HepG2 (cell line): Measurements from ENCODE around the gene MAPK13. TPM values are rescaled to one million over a fixed set of nuclear protein-coding genes. Genes with fewer than 3 reads are reported as not detected.

ENCODE experiments used
- EP300 ChIP-seq, 3 experiments: sonication (generic) in 1 of 3; formaldehyde crosslinking in 1 of 3; IDR thresholded peaks; 2 replicates each; pipeline versions ENCODE4 v1.5.1 to v1.6.1; 2011 to 2020; ENCODE audit warnings: low read depth in 2 of 3, low read length in 2 of 3, borderline replicate concordance in 1 of 3, improper control_type of control experiment in 1 of 3, mild to moderate bottlenecking in 1 of 3, missing genetic modification reagents in 1 of 3, moderate library complexity in 1 of 3
- JUN ChIP-seq: sonication (generic); formaldehyde crosslinking; IDR thresholded peaks from 2 replicates; pipeline ENCODE4 v1.4.0; 2020; ENCODE audit warnings: mild to moderate bottlenecking, missing genetic modification reagents
- MTF2 ChIP-seq: sonication (generic); formaldehyde crosslinking; IDR thresholded peaks from 2 replicates; pipeline ENCODE4 v1.5.0; 2020; ENCODE audit warnings: missing genetic modification reagents, borderline replicate concordance
- NBN ChIP-seq: fragments of 450-650 bp; conservative IDR thresholded peaks from 2 replicates; pipeline ENCODE4 v1.6.1; 2017
- NCOA2 ChIP-seq: sonication (generic); formaldehyde crosslinking; IDR thresholded peaks from 2 replicates; pipeline ENCODE4 v1.8.0; 2022; ENCODE audit warnings: inconsistent platforms
- PAWR ChIP-seq: sonication (generic); formaldehyde crosslinking; IDR thresholded peaks from 2 replicates; pipeline ENCODE4 v1.4.0; 2020; ENCODE audit warnings: missing genetic modification reagents, mild to moderate bottlenecking, borderline replicate concordance
- PRPF4 ChIP-seq: fragments of 200-400 bp; formaldehyde crosslinking; IDR thresholded peaks from 2 replicates; pipeline ENCODE4 v1.6.1; 2016; ENCODE audit warnings: low read length, low read depth; ENCODE audit not compliant: poor library complexity, severe bottlenecking
- SOX5 ChIP-seq: IDR thresholded peaks from 2 replicates; pipeline ENCODE4 v1.6.1; 2016; ENCODE audit warnings: borderline replicate concordance
- TCF12 ChIP-seq, 2 experiments: fragments of 450-650 bp in 1 of 2; sonication (generic) in 1 of 2; formaldehyde crosslinking in 1 of 2; IDR thresholded peaks; 2 replicates each; pipeline versions ENCODE4 v1.6.1 to v1.8.0; 2017 to 2022; ENCODE audit warnings: antibody characterized with exemption in 1 of 2, mild to moderate bottlenecking in 1 of 2, missing genetic modification reagents in 1 of 2, moderate library complexity in 1 of 2
- ZBTB38 ChIP-seq: sonication (generic); formaldehyde crosslinking; IDR thresholded peaks from 2 replicates; pipeline ENCODE4 v1.5.1; 2020; ENCODE audit warnings: mild to moderate bottlenecking, missing genetic modification reagents
- ZBTB7A ChIP-seq: sonication (generic); formaldehyde crosslinking; IDR thresholded peaks from 2 replicates; pipeline ENCODE4 v1.8.0; 2022; ENCODE audit warnings: mild to moderate bottlenecking, missing genetic modification reagents
- ZNF883 ChIP-seq: sonication (generic); formaldehyde crosslinking; IDR thresholded peaks from 2 replicates; pipeline ENCODE4 v1.5.1; 2020; ENCODE audit warnings: mild to moderate bottlenecking, missing genetic modification reagents; ENCODE audit errors: not compliant biosample characterization
- ZSCAN22 ChIP-seq: sonication (generic); formaldehyde crosslinking; IDR thresholded peaks from 2 replicates; pipeline ENCODE4 v1.4.0; 2020; ENCODE audit warnings: mild to moderate bottlenecking, missing genetic modification reagents
- ZSCAN30 ChIP-seq: sonication (generic); formaldehyde crosslinking; IDR thresholded peaks from 2 replicates; pipeline ENCODE4 v1.5.0; 2020; ENCODE audit warnings: mild to moderate bottlenecking, missing genetic modification reagents
- polyA plus RNA-seq, 8 experiments: library from polyadenylated mRNA; depleted of rRNA in 3 of 8; stranded (reverse) in 7 of 8; unstranded in 1 of 8; fragments of >200 nt; fragmentation: Illumina TruSeq in 4 of 8; extraction: Trizol in 4 of 8; gene quantifications; 2 replicates each; pipeline versions ENCODE4 v1.2.1 to v1.2.3, GENCODE V29; 2011 to 2016; ENCODE audit warnings: low read depth in 4 of 8, missing spikeins in 1 of 8, mixed read lengths in 1 of 8; ENCODE audit not compliant: insufficient read depth in 1 of 8
- total RNA-seq, 5 experiments: library from RNA; depleted of rRNA; stranded (reverse); fragments of >200 nt; fragmentation: Illumina TruSeq; extraction: Trizol; gene quantifications; 2 replicates each; pipeline ENCODE4 v1.2.3, GENCODE V29; 2016; ENCODE audit warnings: low read depth in 1 of 5
- TF ChIP-seq, protein P1 (sequence below), 2 experiments: sonication (generic) in 1 of 2; formaldehyde crosslinking in 1 of 2; IDR thresholded peaks; 2 replicates each; pipeline versions ENCODE4 v1.6.1 to v1.9.0; 2014 to 2022; ENCODE audit warnings: antibody characterized with exemption in 1 of 2, borderline replicate concordance in 1 of 2, inconsistent platforms in 1 of 2, low read depth in 1 of 2, missing genetic modification reagents in 1 of 2
- TF ChIP-seq, protein P2 (sequence below): sonication (generic); formaldehyde crosslinking; IDR thresholded peaks from 2 replicates; pipeline ENCODE4 v1.9.0; 2021; ENCODE audit warnings: missing genetic modification reagents, mild to moderate bottlenecking, borderline replicate concordance
- TF ChIP-seq, protein P3 (sequence below): sonication (generic); formaldehyde crosslinking; conservative IDR thresholded peaks from 2 replicates; pipeline ENCODE4 v1.4.0; 2020; ENCODE audit warnings: missing genetic modification reagents
- TF ChIP-seq, protein P4 (sequence below): sonication (generic); formaldehyde crosslinking; IDR thresholded peaks from 2 replicates; pipeline ENCODE4 v1.4.0; 2020; ENCODE audit warnings: mild to moderate bottlenecking, missing genetic modification reagents
- TF ChIP-seq, protein P5 (sequence below): sonication (generic); formaldehyde crosslinking; IDR thresholded peaks from 2 replicates; pipeline ENCODE4 v1.4.0; 2020; ENCODE audit warnings: low read depth, mild to moderate bottlenecking, missing genetic modification reagents

MAPK13 gene
- total and polyA plus RNA-seq, 2 of the 13 experiments (the other 11 are each of a cell fraction or from before 2014, with no cell fraction given), result 12.7 to 43.4 TPM

DNA sequence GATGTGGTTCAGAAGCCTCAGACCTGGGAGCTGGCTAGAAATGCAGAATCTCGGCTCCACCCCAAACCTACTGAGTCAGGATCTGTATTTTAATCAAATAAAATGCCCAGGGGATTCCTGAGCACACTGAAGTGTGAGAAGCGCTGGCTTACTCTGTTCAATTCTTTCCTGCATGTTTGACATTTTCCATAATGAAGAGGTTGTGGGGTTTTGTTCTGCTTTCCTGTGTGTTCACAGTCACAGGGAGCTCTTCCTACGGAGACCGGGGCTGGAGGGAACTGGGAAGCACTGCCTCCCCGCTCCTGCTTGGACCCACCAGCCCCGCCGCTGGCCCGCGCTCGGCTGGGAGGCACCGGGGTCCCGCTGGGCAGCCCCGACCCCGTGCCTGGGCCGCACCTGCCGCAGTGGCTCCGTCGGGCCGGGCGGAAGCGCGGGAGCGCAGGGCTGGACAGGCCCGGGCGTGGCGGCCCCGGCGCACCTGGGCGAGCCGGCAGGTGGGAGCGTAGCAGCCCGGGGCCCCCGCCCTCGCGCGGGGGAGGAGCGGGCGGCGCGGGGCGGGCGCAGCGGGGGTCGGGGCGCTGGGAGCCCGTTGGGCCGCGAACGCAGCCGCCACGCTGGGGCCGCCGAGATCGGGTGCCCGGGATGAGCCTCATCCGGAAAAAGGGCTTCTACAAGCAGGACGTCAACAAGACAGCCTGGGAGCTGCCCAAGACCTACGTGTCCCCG is at the start of gene MAPK13 (continued):
- TF ChIP-seq, protein P1, sequence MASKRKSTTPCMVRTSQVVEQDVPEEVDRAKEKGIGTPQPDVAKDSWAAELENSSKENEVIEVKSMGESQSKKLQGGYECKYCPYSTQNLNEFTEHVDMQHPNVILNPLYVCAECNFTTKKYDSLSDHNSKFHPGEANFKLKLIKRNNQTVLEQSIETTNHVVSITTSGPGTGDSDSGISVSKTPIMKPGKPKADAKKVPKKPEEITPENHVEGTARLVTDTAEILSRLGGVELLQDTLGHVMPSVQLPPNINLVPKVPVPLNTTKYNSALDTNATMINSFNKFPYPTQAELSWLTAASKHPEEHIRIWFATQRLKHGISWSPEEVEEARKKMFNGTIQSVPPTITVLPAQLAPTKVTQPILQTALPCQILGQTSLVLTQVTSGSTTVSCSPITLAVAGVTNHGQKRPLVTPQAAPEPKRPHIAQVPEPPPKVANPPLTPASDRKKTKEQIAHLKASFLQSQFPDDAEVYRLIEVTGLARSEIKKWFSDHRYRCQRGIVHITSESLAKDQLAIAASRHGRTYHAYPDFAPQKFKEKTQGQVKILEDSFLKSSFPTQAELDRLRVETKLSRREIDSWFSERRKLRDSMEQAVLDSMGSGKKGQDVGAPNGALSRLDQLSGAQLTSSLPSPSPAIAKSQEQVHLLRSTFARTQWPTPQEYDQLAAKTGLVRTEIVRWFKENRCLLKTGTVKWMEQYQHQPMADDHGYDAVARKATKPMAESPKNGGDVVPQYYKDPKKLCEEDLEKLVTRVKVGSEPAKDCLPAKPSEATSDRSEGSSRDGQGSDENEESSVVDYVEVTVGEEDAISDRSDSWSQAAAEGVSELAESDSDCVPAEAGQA (IDR thresholded peaks at IDR 0.05; ENCODE audit: low read depth), result 0 out of 2 replicates have a peak, but pooled peaks have one; percentile 34
- TF ChIP-seq, protein P1 (CRISPR knock-in tag; IDR thresholded peaks at IDR 0.05; ENCODE audit: borderline replicate concordance), result no peak
- TF ChIP-seq, protein P2, sequence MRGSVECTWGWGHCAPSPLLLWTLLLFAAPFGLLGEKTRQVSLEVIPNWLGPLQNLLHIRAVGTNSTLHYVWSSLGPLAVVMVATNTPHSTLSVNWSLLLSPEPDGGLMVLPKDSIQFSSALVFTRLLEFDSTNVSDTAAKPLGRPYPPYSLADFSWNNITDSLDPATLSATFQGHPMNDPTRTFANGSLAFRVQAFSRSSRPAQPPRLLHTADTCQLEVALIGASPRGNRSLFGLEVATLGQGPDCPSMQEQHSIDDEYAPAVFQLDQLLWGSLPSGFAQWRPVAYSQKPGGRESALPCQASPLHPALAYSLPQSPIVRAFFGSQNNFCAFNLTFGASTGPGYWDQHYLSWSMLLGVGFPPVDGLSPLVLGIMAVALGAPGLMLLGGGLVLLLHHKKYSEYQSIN (CRISPR knock-in tag), result no peak
- TF ChIP-seq ZBTB38 (CRISPR knock-in tag) (no peak), PAWR (CRISPR knock-in tag) (no peak), EP300 (IDR thresholded peaks at IDR 0.05; ENCODE audit: low read depth in 2 of 2, low read length in 2 of 2) (no peak), EP300 (CRISPR knock-in tag; IDR thresholded peaks at IDR 0.05; ENCODE audit: borderline replicate concordance) (no peak), ZBTB7A (CRISPR knock-in tag) (0 out of 2 replicates have a peak, but pooled peaks have one; percentile 19), JUN (CRISPR knock-in tag) (no peak), TCF12 (IDR thresholded peaks at IDR 0.05) (no peak), TCF12 (CRISPR knock-in tag; IDR thresholded peaks at IDR 0.05) (0 out of 2 replicates have a peak, but pooled peaks have one; percentile 39), ZSCAN22 (CRISPR knock-in tag) (no peak), MTF2 (peak; percentile 23; the same call in 1 of the 2 replicates), NCOA2 (CRISPR knock-in tag) (no peak), SOX5 (CRISPR knock-in tag) (0 out of 2 replicates have a peak, but pooled peaks have one; percentile 14), ZSCAN30 (CRISPR knock-in tag) (no peak), PRPF4 (no peak), ZNF883 (CRISPR knock-in tag) (no peak), NBN (no peak)
- TF ChIP-seq, protein P3, sequence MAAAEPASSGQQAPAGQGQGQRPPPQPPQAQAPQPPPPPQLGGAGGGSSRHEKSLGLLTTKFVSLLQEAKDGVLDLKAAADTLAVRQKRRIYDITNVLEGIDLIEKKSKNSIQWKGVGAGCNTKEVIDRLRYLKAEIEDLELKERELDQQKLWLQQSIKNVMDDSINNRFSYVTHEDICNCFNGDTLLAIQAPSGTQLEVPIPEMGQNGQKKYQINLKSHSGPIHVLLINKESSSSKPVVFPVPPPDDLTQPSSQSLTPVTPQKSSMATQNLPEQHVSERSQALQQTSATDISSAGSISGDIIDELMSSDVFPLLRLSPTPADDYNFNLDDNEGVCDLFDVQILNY (CRISPR knock-in tag), result no peak
- TF ChIP-seq, protein P4, sequence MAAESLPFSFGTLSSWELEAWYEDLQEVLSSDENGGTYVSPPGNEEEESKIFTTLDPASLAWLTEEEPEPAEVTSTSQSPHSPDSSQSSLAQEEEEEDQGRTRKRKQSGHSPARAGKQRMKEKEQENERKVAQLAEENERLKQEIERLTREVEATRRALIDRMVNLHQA (CRISPR knock-in tag), result no peak
- TF ChIP-seq, protein P5, sequence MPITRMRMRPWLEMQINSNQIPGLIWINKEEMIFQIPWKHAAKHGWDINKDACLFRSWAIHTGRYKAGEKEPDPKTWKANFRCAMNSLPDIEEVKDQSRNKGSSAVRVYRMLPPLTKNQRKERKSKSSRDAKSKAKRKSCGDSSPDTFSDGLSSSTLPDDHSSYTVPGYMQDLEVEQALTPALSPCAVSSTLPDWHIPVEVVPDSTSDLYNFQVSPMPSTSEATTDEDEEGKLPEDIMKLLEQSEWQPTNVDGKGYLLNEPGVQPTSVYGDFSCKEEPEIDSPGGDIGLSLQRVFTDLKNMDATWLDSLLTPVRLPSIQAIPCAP (CRISPR knock-in tag), result no peak
